Measurements from ENCODE around the gene TTC6.
A peak's percentile ranks its signal among the peaks of the same experiment; 100 is the strongest.

Gene TTC6

DNA sequence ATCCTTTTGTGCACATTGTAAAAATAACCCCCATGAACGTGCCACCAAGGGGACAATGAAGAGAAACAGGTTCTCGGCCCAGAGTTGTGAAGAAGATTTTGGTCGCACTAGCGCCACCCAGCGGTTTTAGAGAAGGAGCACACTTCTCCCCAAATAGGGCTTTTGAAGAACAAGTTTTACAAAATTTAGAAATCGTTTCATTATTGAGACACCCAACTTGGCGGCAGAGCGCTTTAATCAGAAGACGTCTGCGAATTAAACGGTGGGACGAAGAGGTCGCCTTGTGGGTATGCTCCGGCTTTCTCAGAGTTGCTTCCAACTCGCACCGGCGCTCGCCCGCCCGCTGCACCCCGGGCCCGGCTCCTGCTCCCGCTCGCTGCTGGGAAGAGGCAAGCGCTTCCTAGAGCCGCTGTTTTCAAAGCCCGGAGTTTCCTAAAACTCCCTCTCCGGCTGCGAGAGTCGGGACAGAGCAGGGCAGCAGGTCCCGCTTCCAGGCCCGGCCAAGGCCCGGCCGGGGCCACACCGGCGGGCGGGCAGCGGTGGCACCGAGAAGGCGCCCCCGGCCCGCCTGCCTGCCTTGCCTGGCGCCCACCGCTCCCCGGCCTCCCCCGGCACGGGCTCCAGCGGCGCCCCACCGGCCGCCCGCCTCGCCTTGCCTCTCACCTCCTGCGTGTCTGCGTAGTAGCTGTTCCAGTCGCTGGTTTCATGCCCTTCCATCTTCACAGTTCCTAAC lies 1.0 kb upstream of the TTC6 start:
- no peaks in the 10 kb centered on the region for H3K36me3 Mint-ChIP-seq (ENCODE audit: low read depth)
- peaks cover 99% of the 10 kb centered on the region for H3K27me3 Mint-ChIP-seq (ENCODE audit: low read depth, poor library complexity)
- no peak overlapping the region for H3K27ac Mint-ChIP-seq
- TF ChIP-seq CTCF (IDR thresholded peaks at IDR 0.05), result peak; percentile 74
- DNase-seq, result peak; percentile 77
- peaks cover 23% of the 10 kb centered on the region for H3K4me1 Mint-ChIP-seq
- H3K9me3 Mint-ChIP-seq, result no peaks in the 10 kb centered on the region
- peak overlapping the region; percentile 83 for H3K4me3 Mint-ChIP-seq

GRCh38 chr14:37595809-37596621 lies 586 bp downstream of the TTC6 start:
- peak overlapping the region; percentile 65 for H3K4me3 Mint-ChIP-seq
- no peaks in the 10 kb centered on the region for H3K36me3 Mint-ChIP-seq (ENCODE audit: low read depth)
- no peaks in the 10 kb centered on the region for H3K9me3 Mint-ChIP-seq
- peaks cover 99% of the 10 kb centered on the region for H3K27me3 Mint-ChIP-seq (ENCODE audit: low read depth, poor library complexity)
- TF ChIP-seq CTCF (IDR thresholded peaks at IDR 0.05), result no peak
- H3K27ac Mint-ChIP-seq, result no peak overlapping the region
- H3K4me1 Mint-ChIP-seq, result peaks cover 31% of the 10 kb centered on the region
- DNase-seq, result peak; percentile 41

GRCh38 chr14:37596790-37597472 lies 1.5 kb downstream of the TTC6 start:
- Mint-ChIP-seq H3K4me1 (peaks cover 26% of the 10 kb centered on the region), H3K36me3 (ENCODE audit: low read depth) (no peaks in the 10 kb centered on the region), H3K9me3 (no peaks in the 10 kb centered on the region), H3K27ac (no peak overlapping the region), H3K4me3 (no peak overlapping the region), H3K27me3 (ENCODE audit: low read depth, poor library complexity) (peaks cover 99% of the 10 kb centered on the region)
- no peak for DNase-seq
- no peak for TF ChIP-seq CTCF (IDR thresholded peaks at IDR 0.05)

DNA sequence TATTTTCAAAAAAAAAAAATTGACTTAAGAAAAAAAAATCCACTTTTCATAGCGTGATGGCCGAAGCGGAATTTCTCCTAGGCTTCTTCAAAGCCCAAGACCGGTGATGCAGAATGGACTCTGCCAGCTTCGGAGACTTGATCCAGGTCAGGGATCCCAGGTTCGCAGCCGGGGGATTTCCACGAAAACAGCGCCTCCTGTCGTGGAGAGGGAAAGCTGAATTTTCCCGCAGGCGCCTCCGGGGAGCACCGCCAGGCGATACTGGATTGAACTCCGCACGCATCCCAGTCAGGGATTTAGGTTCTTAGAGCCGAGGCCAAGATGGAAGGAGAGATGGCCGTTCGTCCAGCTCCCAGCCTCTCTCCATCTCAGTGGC lies 2.1 kb downstream of the TTC6 start:
- Mint-ChIP-seq H3K27ac (no peak overlapping the region), H3K4me1 (peaks cover 26% of the 10 kb centered on the region), H3K4me3 (no peak overlapping the region), H3K9me3 (no peaks in the 10 kb centered on the region), H3K36me3 (ENCODE audit: low read depth) (no peaks in the 10 kb centered on the region), H3K27me3 (ENCODE audit: low read depth, poor library complexity) (peaks cover 99% of the 10 kb centered on the region)
- peak; percentile 39 for TF ChIP-seq CTCF (IDR thresholded peaks at IDR 0.05)
- DNase-seq, result peak; percentile 53

- DNase-seq, result peak; percentile 35
- Mint-ChIP-seq H3K4me1 (peaks cover 31% of the 10 kb centered on the region), H3K9me3 (no peaks in the 10 kb centered on the region), H3K27ac (no peak overlapping the region), H3K4me3 (peak overlapping the region; percentile 57), H3K36me3 (ENCODE audit: low read depth) (no peaks in the 10 kb centered on the region), H3K27me3 (ENCODE audit: low read depth, poor library complexity) (peaks cover 99% of the 10 kb centered on the region)
- no peak for TF ChIP-seq CTCF (IDR thresholded peaks at IDR 0.05)
Observed at GRCh38 chr14:37597914-37598746, 2.7 kb downstream of the TTC6 start.
